Esophagus squamous epithelium (tissue), 4 donors: Measurements from ENCODE around the gene GRAMD4.

Source experiments
- POLR2A ChIP-seq, 4 donors: fragments of 450-650 bp; IDR thresholded peaks; one replicate each; pipeline ENCODE4 v1.6.1; 2017; ENCODE audit warnings: antibody characterized with exemption in 4 of 4, mild to moderate bottlenecking in 4 of 4, moderate library complexity in 3 of 4
- TF ChIP-seq, protein P1 (sequence below), 6 experiments: fragments of 450-650 bp in 4 of 6; fragments of 200-600 bp in 2 of 6; sonication (generic) in 2 of 6; IDR thresholded peaks; one replicate each; pipeline ENCODE4 v1.5.1; 2016 to 2019; ENCODE audit warnings: antibody characterized with exemption in 6 of 6, mild to moderate bottlenecking in 4 of 6, moderate library complexity in 4 of 6

GRCh38 chr22:46631113-46631512 lies 10.9 kb downstream of the GRAMD4 start:
- TF ChIP-seq, protein P1, sequence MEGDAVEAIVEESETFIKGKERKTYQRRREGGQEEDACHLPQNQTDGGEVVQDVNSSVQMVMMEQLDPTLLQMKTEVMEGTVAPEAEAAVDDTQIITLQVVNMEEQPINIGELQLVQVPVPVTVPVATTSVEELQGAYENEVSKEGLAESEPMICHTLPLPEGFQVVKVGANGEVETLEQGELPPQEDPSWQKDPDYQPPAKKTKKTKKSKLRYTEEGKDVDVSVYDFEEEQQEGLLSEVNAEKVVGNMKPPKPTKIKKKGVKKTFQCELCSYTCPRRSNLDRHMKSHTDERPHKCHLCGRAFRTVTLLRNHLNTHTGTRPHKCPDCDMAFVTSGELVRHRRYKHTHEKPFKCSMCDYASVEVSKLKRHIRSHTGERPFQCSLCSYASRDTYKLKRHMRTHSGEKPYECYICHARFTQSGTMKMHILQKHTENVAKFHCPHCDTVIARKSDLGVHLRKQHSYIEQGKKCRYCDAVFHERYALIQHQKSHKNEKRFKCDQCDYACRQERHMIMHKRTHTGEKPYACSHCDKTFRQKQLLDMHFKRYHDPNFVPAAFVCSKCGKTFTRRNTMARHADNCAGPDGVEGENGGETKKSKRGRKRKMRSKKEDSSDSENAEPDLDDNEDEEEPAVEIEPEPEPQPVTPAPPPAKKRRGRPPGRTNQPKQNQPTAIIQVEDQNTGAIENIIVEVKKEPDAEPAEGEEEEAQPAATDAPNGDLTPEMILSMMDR (IDR thresholded peaks at IDR 0.05) = no peak
- TF ChIP-seq POLR2A (IDR thresholded peaks at IDR 0.05) = no peak
